ENCODE data around the gene SIT1.
"Not testable (repeated sequence)": the region's sequence is repeated elsewhere in the genome, so short reads cannot be mapped to it uniquely, and the experiment has no call there.

The SIT1 gene

GRCh38 chr9:35660966-35661415 is 10.3 kb upstream of the SIT1 start:
- DNase-seq (ENCODE audit: low read depth in 2 of 2), result no peak

GRCh38 chr9:35659340-35659739 is 8.6 kb upstream of the SIT1 start:
- no peak for DNase-seq (ENCODE audit: low read depth in 2 of 2)

GRCh38 chr9:35658968-35659220 is 8.2 kb upstream of the SIT1 start:
- DNase-seq (ENCODE audit: low read depth in 2 of 2), result no peak

- peak; percentile 73 to 85 for DNase-seq (ENCODE audit: low read depth in 2 of 2)
Measured at GRCh38 chr9:35658137-35658967, 7.6 kb upstream of the SIT1 start, which contains the start of gene CCDC107. CCDC107 (plus strand) TSS chr9:35658292; CDS start chr9:35658380, 88 bp downstream.

- peak; percentile 91 to 95 for DNase-seq (ENCODE audit: low read depth in 2 of 2)
Measured at GRCh38 chr9:35657546-35658136, 6.9 kb upstream of the SIT1 start, which contains the start of gene RMRP. RMRP (minus strand) TSS chr9:35658019.

- DNase-seq (ENCODE audit: low read depth in 2 of 2), result no peak
Measured at GRCh38 chr9:35656831-35657545, 6.3 kb upstream of the SIT1 start.

GRCh38 chr9:35656348-35656747 is 5.6 kb upstream of the SIT1 start:
- DNase-seq (ENCODE audit: low read depth in 2 of 2), result no peak

- DNase-seq (ENCODE audit: low read depth in 2 of 2), result no peak
Measured at GRCh38 chr9:35653611-35654010, 2.9 kb upstream of the SIT1 start.

- DNase-seq (ENCODE audit: low read depth in 2 of 2), result no peak
Measured at GRCh38 chr9:35652829-35653209, 2.1 kb upstream of the SIT1 start.

GRCh38 chr9:35651956-35652828 is 1.5 kb upstream of the SIT1 start:
- DNase-seq (ENCODE audit: low read depth in 2 of 2), result no peak

GRCh38 chr9:35649431-35650340 is 1.0 kb downstream of the SIT1 start:
- no peak for DNase-seq (ENCODE audit: low read depth in 2 of 2)

GRCh38 chr9:35646533-35647265 is 4.0 kb downstream of the SIT1 start:
- DNase-seq (ENCODE audit: low read depth in 2 of 2), result peak; percentile 88 to 89

- DNase-seq (ENCODE audit: low read depth in 2 of 2), result no peak
Measured at GRCh38 chr9:35646153-35646532, 4.6 kb downstream of the SIT1 start.

GRCh38 chr9:35645736-35646135 is 5.0 kb downstream of the SIT1 start:
- not testable (repeated sequence) for DNase-seq (ENCODE audit: low read depth in 2 of 2)

- DNase-seq (ENCODE audit: low read depth in 2 of 2), result no peak
Measured at GRCh38 chr9:35643046-35643445, 7.7 kb downstream of the SIT1 start.

GRCh38 chr9:35641478-35641877 is 9.3 kb downstream of the SIT1 start:
- DNase-seq (ENCODE audit: low read depth in 2 of 2), result not testable (repeated sequence)

- not testable (repeated sequence) for DNase-seq (ENCODE audit: low read depth in 2 of 2)
Measured at GRCh38 chr9:35640431-35640830, 10.3 kb downstream of the SIT1 start.

GRCh38 chr9:35639631-35640030 is 11.1 kb downstream of the SIT1 start:
- no peak for DNase-seq (ENCODE audit: low read depth in 2 of 2)

- DNase-seq (ENCODE audit: low read depth in 2 of 2), result not testable (repeated sequence)
Measured at GRCh38 chr9:35639225-35639624, 11.5 kb downstream of the SIT1 start.

GRCh38 chr9:35638751-35639150 is 12.0 kb downstream of the SIT1 start:
- DNase-seq (ENCODE audit: low read depth in 2 of 2), result not testable (repeated sequence)
